Ascending aorta (tissue), 2 donors: Measurements from ENCODE around the gene RAB11FIP4. TPM values are rescaled to one million over a fixed set of nuclear protein-coding genes. Genes with fewer than 3 reads are reported as not detected.

Source experiments
- DNase-seq, 2 donors: peaks; one replicate each; pipeline ENCODE4 v3.0.0-alpha.2; 2019; ENCODE audit warnings: low spot score in 2 of 2
- H3K27ac ChIP-seq, 2 donors: fragments of 200-600 bp; sonication (generic); one replicate each; pipeline ENCODE4 v1.5.1; 2016 to 2017; ENCODE audit warnings: mild to moderate bottlenecking in 1 of 2
- H3K27me3 ChIP-seq: fragments of 200-600 bp; sonication (generic); one replicate; pipeline ENCODE4 v1.5.1; 2017
- H3K36me3 ChIP-seq, 2 donors: fragments of 200-600 bp; sonication (generic); one replicate each; pipeline ENCODE4 v1.5.1; 2016
- H3K4me1 ChIP-seq, 2 donors: fragments of 200-600 bp; sonication (generic); one replicate each; pipeline ENCODE4 v1.5.1; 2016 to 2017; ENCODE audit warnings: mild to moderate bottlenecking in 1 of 2
- H3K4me3 ChIP-seq, 2 donors: fragments of 200-600 bp; sonication (generic); one replicate each; pipeline ENCODE4 v1.5.1; 2016 to 2017; ENCODE audit warnings: mild to moderate bottlenecking in 1 of 2
- H3K9me3 ChIP-seq, 2 donors: fragments of 200-600 bp; sonication (generic); one replicate each; pipeline ENCODE4 v1.5.1; 2016
- intact Hi-C: fragments of 100-400 bp; cut with DNase I; formaldehyde crosslinking; loops from one replicate; pipeline ENCODE4 v1.15.1; 2023
- total RNA-seq: library from RNA; depleted of rRNA; stranded (reverse); fragments of >200 nt; gene quantifications from one replicate; pipeline ENCODE4 v1.1.0, GENCODE V29; 2016
- TF ChIP-seq, protein P1 (sequence below), 3 experiments: fragments of 200-600 bp in 2 of 3; fragments of 450-650 bp in 1 of 3; sonication (generic) in 2 of 3; IDR thresholded peaks; one replicate each; pipeline ENCODE4 v1.5.1; 2016 to 2019; ENCODE audit warnings: antibody characterized with exemption in 3 of 3, mild to moderate bottlenecking in 1 of 3, moderate library complexity in 1 of 3

Gene RAB11FIP4
- total RNA-seq, 1 donor from 2014 or later: 0.85 TPM

- Histone ChIP-seq H3K4me3 (no peak overlapping the region), H3K36me3 (no peaks in the 10 kb centered on the region), H3K4me1 (peaks cover 4 to 6% of the 10 kb centered on the region in 2 donors), H3K9me3 (no peaks in the 10 kb centered on the region), H3K27ac (no peak overlapping the region), H3K27me3 (peaks cover 7% of the 10 kb centered on the region)
- no peak for DNase-seq
- TF ChIP-seq, protein P1, sequence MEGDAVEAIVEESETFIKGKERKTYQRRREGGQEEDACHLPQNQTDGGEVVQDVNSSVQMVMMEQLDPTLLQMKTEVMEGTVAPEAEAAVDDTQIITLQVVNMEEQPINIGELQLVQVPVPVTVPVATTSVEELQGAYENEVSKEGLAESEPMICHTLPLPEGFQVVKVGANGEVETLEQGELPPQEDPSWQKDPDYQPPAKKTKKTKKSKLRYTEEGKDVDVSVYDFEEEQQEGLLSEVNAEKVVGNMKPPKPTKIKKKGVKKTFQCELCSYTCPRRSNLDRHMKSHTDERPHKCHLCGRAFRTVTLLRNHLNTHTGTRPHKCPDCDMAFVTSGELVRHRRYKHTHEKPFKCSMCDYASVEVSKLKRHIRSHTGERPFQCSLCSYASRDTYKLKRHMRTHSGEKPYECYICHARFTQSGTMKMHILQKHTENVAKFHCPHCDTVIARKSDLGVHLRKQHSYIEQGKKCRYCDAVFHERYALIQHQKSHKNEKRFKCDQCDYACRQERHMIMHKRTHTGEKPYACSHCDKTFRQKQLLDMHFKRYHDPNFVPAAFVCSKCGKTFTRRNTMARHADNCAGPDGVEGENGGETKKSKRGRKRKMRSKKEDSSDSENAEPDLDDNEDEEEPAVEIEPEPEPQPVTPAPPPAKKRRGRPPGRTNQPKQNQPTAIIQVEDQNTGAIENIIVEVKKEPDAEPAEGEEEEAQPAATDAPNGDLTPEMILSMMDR (IDR thresholded peaks at IDR 0.05): no peak
- intact Hi-C loops: no loop called here
These were observed 1.7 kb upstream of the RAB11FIP4 start for GRCh38 chr17:31389657-31390381.

DNA sequence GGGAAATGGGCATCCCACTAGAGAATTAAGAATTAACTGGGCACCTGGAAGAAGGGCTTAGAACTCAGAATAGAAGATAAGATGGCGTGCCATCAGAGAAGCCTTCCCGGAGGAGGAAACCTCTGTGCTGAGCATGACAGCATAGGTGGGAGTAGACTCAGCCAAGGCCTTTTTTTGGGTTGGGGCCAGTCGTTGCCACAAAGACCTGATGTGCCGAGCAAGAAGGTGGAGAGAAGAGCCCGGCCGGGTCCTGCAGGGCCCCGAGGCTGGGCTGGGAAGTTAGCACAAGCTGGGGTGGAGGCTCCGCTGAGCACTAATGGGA is 1.1 kb upstream of the RAB11FIP4 start:
- no peak for DNase-seq
- TF ChIP-seq, protein P1 (IDR thresholded peaks at IDR 0.05): no peak
- Histone ChIP-seq H3K9me3 (no peaks in the 10 kb centered on the region), H3K4me3 (no peak overlapping the region), H3K27ac (no peak overlapping the region), H3K4me1 (peaks cover 4 to 6% of the 10 kb centered on the region in 2 donors), H3K36me3 (no peaks in the 10 kb centered on the region), H3K27me3 (peaks cover 7% of the 10 kb centered on the region)
- intact Hi-C loops: no loop called here

- Histone ChIP-seq H3K36me3 (no peaks in the 10 kb centered on the region), H3K9me3 (no peaks in the 10 kb centered on the region), H3K27ac (no peak overlapping the region), H3K27me3 (peaks cover 7% of the 10 kb centered on the region), H3K4me3 (peak overlapping the region; percentile 51), H3K4me1 (peaks cover 4 to 6% of the 10 kb centered on the region in 2 donors)
- TF ChIP-seq, protein P1 (IDR thresholded peaks at IDR 0.05): no peak
- intact Hi-C loops: no loop called here
- DNase-seq: no peak
These were observed 553 bp upstream of the RAB11FIP4 start for GRCh38 chr17:31390748-31391495.

DNA sequence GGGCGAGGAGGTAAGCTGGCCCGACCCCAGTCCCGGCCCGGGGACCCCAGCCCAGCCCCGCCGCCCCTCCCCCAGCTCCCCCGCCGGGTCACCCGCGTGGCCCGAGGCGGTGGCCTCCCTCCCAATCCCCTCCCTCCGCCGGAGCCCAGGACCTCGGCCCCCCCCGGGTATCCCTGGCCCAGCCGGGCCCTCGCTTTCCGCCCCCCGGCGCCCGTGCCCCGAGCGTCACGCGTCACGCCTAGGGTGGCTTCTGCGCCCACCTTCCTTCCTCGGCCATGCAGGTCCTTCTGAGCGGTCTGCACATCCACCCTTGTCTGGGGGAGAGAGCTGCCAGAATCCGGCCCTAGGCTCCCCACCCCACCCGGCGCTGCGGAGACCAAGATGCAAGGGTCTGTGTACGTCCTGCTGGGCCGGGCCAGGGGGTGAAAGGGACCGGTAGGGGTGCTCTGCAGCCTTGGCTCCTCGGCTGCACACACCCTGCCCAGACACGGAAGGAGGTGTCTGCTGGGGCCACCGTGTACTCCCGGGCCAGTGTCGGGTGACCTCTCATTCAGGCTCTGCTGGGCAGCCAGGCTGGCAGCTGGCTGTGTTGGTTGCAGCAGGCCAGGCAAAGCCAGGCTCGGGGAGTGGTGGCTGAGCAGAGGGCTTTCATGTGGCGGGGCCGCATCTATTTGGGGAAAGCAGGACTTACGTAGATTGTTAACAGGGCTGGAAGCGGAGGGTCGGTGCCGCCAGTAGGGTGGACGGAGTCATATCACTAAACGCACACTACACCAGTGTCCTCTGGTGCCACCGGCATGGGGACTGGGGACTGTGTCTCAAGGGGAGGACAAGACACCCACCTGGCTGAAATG is 754 bp downstream of the RAB11FIP4 start:
- intact Hi-C loops: no loop called here
- DNase-seq: no peak
- no peaks in the 10 kb centered on the region for H3K9me3 ChIP-seq
- TF ChIP-seq, protein P1 (IDR thresholded peaks at IDR 0.05): no peak
- peaks cover 4 to 6% of the 10 kb centered on the region in 2 donors for H3K4me1 ChIP-seq
- peaks cover 7% of the 10 kb centered on the region for H3K27me3 ChIP-seq
- H3K36me3 ChIP-seq: no peaks in the 10 kb centered on the region
- H3K4me3 ChIP-seq: peak overlapping the region; percentile 38 to 51
- H3K27ac ChIP-seq: no peak overlapping the region

GRCh38 chr17:31392856-31393748 is 1.6 kb downstream of the RAB11FIP4 start:
- Histone ChIP-seq H3K9me3 (no peaks in the 10 kb centered on the region), H3K27me3 (peaks cover 7% of the 10 kb centered on the region), H3K4me3 (no peak overlapping the region), H3K27ac (no peak overlapping the region), H3K4me1 (peaks cover 4 to 6% of the 10 kb centered on the region in 2 donors), H3K36me3 (no peaks in the 10 kb centered on the region)
- DNase-seq: peak in 1 of 2 donors; percentile 28
- TF ChIP-seq, protein P1 (IDR thresholded peaks at IDR 0.05): no peak
- intact Hi-C loops: no loop called here
